ENCODE data around the gene EYS.
A peak's percentile ranks its signal among the peaks of the same experiment; 100 is the strongest.
"Not testable (repeated sequence)": the region's sequence is repeated elsewhere in the genome, so short reads cannot be mapped to it uniquely, and the experiment has no call there.

Gene EYS

DNA sequence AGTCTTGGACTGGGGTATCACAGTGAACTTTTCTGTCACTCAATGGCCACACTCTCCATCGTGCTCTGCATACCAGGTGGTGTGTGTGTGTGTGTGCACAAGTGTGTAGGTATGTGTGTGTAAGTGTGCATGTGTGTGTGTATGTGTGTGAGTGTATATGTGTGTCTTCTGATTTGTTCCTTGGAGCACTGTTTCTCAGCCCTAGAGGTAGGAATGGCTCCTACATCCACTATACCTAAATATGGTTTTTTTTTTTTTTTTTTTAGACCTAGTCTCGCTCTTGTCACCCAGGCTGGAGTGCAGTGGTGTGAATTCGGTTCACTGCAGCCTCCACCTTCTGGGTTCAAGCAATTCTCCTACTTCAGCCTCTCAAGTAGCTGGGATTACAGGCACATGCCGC is 1834.8 kb downstream of the EYS start:
- DNase-seq = no peak

DNA sequence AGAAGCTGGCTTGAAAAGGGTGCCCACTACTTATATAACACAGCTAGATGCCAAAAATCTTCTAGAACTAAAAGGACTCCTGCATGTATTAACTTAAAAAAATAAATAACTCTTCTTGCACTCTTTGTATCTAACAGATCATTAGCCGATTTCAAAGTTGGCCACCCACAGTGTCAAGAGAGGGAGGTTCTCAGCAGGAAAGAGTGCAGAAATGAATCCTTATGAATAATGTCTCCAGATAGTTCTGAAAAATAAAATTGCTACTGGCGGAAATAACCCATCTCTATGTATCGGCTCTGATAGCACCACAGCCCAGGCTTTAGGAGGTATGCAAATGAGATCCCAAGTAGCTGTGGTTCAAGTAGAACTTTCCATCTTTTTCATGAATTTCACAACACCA is 1838.7 kb downstream of the EYS start:
- DNase-seq = no peak

DNA sequence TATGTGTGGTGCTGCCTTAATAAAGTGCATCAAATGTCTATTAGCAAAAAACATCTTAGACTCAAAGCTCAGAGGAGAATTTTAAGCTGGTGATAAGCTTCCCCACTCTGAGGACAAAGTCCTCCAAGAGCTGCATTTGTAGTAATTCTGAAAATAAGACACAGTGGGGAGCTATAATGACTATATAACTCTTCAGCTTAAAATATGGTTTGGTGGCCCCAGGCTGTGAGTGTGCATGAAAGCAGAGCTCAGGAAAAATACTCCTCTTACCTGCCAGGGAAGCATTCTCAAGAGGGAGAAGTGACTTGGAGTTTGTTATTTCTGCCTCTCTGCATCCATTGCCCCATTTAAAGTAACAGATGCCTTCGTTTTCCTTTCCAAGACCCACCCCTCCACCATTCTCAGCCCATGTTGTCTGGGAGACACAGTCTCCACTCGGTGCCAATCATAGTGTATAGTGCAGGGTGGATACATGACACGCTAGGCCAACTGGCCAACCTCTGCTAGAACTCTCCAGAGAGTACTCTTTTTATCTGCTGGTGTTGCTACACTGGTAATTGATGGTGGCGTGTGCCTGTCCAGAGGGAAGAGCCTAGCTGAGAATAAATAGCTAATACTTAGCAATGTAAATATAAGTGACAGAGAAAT is 1842.2 kb downstream of the EYS start:
- no peak for DNase-seq

DNA sequence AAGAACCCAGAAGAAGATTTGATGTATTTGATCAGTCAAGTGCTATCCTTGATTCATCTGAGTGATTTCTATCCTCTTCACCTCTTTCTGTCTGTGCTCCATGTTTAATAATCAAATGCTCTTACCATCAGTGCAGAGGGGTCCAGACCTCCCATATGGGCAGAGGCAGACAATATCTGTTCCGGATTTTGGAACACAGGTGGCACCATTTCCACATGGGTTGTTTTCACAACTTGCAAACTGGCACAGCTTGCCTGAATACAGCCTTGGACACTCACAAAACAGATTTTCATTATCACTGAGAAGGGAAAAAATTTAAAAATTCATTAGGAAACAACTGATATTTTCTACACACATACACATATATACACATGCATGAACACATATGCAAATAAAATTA is 1843.0 kb downstream of the EYS start:
- DNase-seq = no peak

DNA sequence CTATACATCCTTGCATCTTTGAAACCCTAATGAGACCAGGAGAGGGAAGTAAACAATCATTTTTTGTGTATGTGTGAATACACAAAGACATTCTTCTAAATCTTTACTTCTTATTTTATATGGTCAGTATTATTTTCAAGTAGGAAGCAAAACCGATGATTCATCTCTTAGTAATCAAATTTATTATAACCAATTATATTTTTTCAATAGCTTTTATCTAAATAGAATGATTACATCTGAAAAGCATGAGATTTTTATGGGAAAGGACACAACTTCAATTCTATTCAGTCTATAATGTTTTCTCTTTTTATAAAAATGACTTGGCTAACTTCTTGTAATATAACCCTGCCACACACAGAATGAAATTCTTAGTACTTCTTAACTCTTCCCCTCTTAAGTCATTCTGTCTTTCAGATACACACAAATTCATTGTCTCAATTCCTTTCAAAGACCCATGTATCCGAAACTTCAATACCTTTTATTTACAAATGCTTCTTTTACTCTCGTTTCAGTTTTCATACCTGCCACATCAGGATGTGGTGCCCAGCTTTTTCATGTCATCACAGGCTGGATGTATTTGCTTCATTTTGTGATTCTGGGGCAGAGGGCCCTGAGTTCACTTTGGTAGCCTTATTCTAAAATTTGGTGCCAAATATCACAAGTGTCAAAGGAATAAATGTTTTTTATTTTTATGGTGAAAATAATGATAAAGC is 1844.4 kb downstream of the EYS start:
- no peak for DNase-seq

DNA sequence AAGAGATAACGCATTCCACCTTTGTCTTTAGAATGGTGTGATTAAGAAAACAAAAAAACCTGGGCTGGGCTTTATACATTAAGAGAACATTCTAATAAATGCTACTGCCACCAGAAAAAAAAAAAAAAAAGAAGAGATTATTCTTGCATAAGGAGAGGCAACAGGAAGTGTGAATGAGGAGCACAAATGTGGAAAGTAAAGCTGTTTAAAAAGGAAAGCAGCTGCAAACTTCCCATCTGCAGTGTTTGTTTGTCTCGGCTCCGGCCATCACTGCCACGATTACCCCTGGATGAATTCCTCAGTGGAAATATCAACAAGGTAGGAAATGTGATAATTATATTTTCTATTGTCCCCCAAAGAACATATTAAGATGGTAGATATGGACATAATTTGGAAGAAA is 1847.5 kb downstream of the EYS start:
- no peak for DNase-seq

DNA sequence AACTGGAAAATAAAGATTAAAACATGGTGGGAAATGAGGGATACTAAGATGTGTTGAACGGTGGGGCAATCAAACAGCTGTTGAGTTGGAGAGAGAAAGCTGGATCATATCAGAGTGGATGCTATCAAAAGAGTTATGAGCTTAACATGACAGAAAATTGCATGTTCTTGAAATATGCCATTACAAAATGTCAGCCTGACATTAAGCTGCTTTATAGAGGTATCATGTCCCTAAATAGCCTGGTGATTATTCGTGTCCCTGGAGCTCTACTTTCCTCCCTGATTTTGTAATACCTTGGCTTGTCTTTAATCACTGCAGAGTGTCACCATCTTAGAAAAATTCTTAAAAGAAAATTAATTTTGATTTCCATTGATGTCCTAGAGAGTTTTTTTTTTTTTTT is 1848.3 kb downstream of the EYS start:
- no peak for DNase-seq

DNA sequence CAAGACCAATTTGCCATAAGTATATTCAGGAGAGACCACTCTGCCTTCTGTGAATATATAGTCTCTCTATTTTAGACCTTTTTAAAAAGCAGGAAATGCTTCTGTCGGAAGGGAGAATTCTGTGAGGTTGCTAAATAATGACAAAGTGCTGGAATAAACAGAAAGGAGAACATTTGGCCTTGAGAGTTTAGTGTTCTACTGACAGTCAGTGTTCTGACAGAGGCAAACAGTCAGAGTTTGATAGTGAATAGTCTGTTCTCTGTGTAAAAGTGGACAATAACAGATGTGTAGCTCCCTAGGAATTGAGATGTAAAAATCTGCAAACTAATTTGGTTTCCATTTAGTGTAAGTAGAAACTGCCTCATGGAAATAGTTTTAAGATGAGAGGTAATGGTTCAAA is 1850.8 kb downstream of the EYS start:
- no peak for DNase-seq

DNA sequence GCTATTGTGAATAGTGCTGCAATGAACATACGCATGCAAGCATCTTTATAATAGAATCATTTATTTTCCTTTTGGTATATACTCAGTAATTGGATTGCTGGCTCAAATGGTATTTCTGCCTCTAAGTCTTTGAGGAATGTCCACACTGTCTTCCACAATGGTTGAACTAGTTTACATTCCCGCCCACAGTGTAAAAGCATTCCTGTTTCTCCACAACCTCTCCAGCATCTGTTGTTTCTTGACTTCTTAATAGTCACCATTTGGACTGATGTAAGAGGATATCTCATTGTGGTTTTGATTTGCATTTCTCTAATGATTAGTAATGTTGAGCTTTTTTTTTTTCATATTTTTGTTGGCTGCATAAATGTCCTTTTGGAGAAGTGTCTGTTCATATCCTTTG is 1862.7 kb downstream of the EYS start:
- DNase-seq = peak; percentile 68

DNA sequence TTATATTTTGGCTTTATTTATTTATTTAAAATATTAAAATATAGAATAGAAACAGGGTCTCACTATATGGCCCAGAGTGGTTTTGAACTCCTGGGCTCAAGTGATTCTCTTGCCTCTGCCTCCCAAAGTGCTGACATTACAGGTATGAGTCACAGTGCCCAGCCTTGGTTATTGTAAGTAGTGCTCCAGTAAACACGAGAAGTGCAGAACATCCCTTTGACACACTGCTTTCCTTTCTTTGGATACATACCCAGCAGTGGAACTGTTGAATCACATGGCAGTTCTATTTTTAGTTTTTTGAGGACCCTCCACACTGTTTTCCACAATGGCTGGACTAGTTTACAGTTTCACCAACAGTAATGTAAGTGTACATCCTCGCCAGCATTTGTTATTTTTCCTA is 1867.5 kb downstream of the EYS start:
- no peak for DNase-seq

DNA sequence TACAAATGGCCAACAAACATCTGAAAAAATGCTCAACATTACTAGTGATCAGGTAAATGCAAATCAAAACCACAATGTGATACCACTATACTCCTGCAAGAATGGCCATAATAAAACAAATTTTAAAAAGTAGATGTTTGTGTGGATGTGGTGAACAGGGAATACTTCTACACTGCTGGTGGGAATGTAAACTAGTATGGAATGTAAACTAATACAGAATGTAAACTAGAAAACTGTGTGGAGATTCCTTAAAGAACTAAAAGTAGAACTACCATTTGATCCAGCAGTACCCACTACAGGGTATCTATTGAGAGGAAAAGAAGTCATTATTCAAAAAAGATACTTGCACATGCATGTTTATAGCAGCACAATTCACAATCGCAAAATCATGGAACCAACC is 1878.3 kb downstream of the EYS start:
- DNase-seq = not testable (repeated sequence)

DNA sequence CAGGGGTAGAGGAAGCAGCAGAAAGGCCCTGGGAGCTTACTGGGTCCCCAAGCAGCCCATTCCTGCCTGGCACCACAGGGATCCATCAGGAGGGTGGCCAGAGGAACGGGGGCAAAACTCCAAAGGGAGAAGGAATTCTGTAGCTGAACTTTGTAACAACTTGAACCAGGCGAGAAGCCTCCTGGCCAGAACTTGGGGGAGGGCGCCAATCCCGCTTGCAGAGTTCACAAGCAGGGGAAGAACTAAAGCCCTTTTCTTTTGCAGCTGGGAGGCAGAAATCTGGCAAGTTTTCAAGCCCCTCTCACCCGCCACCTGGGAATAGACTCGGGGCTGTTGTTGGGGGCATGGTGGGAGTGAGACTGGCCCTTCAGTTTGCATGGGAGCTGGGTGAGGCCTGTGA is 1882.3 kb downstream of the EYS start:
- no peak for DNase-seq

DNA sequence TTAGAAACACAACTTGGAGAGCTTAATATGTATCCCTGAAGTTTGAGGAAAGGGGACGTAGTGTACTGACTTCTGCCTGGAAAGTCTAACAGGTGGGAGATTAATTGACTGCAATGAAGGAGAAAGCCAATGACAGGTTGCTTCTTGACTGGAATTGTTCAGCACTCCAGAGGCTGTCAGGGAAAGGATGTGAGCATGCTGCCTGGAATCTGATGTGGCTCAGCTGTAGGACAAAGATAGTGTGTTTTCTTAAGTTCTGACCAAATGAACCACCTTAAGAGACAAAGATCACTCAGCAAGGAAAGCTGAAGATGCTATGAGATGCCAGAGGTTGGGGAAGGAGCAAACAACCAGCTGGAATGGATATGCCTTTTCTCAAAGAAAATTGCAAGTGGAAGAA is 1885.6 kb downstream of the EYS start:
- DNase-seq = no peak

DNA sequence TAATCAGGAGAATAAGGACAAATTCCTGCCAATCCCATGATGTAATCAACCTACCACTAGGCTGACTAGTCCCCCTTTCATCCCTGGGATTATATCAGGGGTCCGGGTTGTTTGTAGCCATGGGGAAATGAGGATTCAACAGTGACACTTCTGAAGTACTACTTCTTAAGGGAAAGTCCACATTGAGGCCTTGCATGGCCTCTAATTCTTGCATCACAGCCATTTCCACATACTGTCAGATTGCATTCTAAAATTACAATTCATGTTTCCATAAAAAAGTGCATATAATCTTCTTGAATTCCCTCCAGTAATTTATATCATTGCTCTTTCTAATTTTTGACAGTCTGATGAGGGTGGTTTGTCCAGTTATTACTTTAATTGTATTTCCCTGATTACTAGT is 1887.2 kb downstream of the EYS start:
- DNase-seq = no peak

DNA sequence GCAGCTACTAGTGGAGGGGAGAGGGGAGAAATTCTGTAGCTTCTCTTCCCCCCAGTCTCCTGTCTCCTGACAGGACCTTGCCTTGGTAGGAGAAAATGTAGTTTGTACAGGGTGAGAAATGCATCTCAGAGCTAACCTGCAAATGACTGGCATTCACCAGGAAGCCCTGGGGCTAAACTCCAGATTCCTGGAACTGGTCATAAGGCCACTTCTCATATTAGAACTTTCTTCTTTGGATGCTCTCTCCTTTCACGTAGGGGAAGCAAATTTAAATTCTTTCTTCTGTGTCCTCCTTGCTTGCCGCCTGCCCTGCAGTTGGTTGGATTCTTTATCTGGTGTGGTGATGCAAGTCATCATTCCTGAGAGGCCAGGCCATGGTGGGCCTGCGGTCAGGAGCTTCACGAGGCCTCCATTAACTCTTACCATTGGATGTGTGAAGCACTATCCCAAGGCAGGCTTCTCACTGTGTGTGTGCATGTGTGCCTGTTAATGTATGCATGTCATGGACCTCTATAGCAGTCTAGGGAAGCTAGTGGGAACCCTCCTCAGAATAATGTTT is 1889.5 kb downstream of the EYS start:
- DNase-seq = no peak

DNA sequence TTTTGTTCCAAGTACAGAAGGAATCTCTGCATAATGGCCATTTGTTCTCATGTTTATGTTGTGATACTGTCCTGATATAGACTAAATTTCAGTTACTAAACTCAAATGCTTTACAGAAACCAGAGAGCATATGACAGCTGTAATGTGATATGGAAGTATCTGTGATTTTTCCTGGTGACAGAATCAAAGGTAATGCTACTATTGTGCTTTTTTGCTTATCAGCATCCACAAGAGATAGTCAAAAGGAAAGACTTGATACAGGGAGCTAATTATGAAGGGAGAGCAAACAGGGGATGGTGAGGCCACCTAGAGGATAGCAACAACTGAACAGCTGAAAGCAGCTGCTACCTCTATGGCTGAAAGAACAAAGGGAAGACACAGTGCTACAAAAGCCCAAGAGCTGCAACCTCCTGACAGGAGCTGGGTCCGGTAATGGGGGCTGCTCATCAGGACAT is 1890.0 kb downstream of the EYS start:
- DNase-seq = no peak

DNA sequence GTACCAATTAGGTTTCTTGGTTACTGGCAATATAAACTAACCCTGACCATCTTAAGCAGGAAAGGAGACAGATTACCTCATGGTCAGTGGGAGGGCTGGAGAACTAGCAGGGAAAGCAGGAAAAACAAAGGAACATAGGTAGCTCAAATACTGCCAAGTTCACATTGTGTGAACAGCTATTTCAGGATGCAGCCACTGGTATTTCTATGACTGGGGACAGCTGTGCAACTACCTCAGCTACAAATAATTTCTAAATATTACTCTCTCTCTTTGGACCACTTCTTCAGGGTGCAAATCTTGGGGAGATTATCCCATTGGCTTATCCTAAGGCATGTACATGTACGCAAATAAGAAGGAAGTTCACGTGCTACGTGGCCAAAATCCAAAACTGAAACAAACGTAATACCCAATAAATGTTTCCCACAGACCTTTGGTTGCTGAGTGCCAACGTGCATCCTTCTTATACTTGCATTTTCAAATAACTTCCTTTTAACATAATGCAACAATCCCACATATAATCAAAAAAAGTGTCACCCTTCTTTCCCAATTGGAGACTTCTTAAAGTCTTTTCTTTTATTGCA is 1890.5 kb downstream of the EYS start:
- no peak for DNase-seq

DNA sequence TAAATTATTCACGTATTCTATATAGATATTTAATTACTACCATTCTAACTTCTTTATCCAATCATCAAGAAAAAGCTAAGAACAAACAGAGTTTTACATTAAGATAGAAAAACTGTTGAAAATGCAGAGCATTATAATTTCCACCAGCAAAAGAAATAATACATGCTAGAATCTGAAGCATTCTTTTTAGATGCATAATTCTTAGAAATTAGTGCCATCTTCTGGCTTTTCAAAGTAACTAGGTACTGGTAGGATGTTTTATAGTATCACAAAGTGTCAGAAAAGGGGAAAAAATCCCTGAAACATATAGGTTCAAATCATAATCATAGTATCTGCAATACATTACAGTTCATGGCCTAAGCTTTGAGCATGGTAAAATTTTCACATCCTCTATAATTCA is 1892.6 kb downstream of the EYS start:
- DNase-seq = no peak

DNA sequence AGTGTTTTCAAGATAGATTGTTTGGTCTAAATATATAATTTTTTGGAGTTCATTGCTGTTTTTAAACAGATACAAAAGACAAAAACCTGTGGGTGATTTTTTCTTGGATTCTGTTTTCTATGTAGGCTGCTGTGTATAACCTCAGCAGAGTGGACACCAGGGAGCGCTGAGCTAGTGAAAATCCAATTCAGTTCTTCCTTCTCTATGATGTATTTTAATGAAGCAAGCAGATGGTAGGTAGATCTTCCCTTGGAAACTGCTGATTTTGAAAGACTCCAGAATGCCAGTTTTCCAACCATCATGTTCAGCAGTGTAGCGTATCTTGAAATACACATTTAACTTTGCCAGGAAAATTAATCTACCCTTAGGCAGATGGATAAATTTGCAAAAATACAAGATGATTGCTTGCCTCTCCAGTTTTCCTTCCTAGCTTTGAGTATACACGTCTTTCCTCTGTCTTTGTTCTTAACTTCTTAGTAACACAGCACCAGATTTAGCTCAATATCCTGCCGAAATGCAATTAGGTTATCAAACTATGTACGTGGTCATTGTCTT is 1893.4 kb downstream of the EYS start:
- no peak for DNase-seq

DNA sequence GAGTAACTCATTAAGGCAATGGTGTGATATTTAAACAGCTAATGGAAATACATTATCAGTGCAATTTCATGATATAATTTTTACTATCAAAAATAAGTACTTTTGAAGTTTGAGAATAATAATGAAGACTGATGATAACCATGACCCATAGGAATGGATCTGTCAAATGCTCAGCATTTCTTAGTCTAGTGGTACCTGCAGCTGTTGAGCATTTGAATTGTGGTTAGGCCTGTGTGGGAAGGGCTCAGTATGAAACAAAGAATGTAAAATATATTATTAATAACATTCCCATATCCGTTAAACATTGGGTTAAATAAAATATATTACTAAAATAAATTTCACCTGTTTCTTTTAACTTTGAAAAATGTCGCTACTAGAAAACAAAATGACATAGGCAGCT is 1898.5 kb downstream of the EYS start:
- no peak for DNase-seq

DNA sequence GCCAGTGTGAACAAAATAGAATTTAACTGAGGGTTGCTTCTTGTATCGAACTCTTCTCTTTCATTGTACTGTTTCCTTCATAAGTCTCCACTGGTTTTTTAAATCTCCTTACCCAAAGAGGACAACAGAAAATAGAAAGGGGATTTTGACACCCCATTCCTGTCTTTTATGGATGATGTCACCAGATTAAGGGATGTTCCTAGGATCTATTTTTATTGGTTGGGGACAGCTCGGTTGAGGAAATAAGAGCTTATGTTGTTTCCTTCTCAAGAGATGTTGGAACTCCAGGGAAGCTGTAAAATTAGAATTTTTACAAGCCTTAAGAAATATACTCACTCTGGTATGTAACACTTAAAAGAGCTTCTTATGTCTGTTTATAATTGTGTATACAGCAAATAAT is 1900.0 kb downstream of the EYS start:
- DNase-seq = no peak

DNA sequence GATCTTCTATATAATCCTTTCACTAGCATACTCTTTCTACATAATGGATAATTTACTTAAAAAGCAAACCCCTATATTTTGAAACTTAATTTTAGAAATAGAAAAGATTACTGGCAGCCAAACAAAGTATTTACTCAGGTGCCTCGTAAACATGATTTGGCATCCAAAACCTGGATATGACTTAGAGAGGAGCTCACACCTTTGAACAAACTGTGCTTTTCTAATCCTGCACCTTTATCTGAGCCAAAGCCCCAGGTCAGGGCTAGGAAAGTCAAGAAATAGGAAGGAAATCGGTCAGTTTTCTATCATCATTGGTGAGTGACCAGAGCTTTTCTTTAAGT is 1900.5 kb downstream of the EYS start:
- DNase-seq = no peak

DNA sequence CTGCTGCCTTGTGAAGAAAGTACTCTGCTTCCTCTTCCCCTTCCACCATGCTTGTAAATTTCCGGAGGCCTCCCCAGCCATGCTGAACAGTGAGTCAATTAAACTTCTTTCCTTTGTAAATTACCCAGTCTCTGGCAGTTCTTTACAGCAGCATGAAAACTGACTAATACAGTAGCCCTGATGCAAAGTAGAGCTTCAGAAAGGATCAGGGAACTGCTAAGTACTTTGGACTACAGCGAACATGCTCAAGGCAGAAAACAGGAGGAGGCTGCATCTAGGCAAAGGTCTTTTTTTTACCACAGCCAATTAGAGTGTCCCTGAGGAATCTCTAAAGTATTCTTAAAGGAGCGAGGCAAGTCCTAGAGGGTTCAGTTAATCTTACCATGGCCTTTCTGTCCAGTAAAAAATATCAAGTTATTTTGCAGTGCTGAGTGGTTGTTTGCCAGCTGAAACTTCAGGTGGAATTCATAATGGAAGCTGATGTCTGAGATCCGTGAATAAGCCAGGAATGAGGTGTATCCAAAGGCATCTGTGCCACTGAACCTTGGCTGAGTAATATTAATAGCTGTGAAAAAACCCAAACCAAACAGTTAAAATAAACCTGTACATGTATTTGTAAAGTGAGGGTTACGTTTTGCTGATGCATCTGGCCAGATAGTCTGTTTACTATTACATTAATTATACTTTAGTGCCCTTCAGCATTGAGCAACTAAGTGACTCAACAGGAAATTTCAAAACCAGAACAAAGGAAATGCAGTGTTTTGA is 1901.0 kb downstream of the EYS start:
- peak; percentile 52 for DNase-seq

All from fibroblast of skin of scalp (primary cell).